GM12878 (cell line): ENCODE results near the gene ZNF18. TPM values are rescaled to one million over a fixed set of nuclear protein-coding genes. Genes with fewer than 3 reads are reported as not detected.

Experiments
- ATAC-seq: fragments of 200-7000 bp; cut with Tn5 transposase; 3 replicates; pipeline ENCODE4 v1.9.1; 2020; ENCODE audit warnings: mild to moderate bottlenecking, moderate library complexity
- BruUV-seq: library from RNA; stranded (reverse); fragments of 400-500 nt; replicated peaks from 2 replicates; lab custom pipeline; 2021; lab: Mats Ljungman, UMichigan
- CTCF ChIA-PET: fragments of 300-600 bp; sonication (Branson Sonifier 250); formaldehyde crosslinking; extraction: SDS; loops from one replicate; lab custom pipeline; 2021; ENCODE audit warnings: inconsistent platforms; lab: Yijun Ruan, JAX
- POLR2A ChIA-PET: fragments of 350-600 bp; formaldehyde crosslinking; extraction: SDS; loops from one replicate; lab custom pipeline; 2021; ENCODE audit warnings: inconsistent platforms; lab: Charles Lee
- RAD21 ChIA-PET: fragments of 300-600 bp; sonication (Branson Sonifier 250); formaldehyde crosslinking; loops from one replicate; lab custom pipeline; 2023; ENCODE audit warnings: antibody characterized with exemption; ENCODE audit not compliant: unreplicated experiment; lab: Charles Lee
- SMC1A ChIA-PET: fragments of 300-600 bp; sonication (Branson Sonifier 250); formaldehyde crosslinking; loops from one replicate; lab custom pipeline; 2023; ENCODE audit not compliant: unreplicated experiment, uncharacterized antibody; lab: Charles Lee
- DNase-seq: peaks from one replicate; pipeline ENCODE4 v3.0.0-alpha.2; 2011; ENCODE audit warnings: low read depth, low spot score
- FAIRE-seq: peaks from 3 replicates; lab custom pipeline; 2011; peaks lifted over from hg19 to GRCh38; lab: Jason Lieb, UNC
- H2AFZ ChIP-seq: 2 replicates; pipeline ENCODE4 v1.6.0; 2011; ENCODE audit warnings: low read depth, low read length, control low read depth; ENCODE audit not compliant: control insufficient read depth
- H3K27ac ChIP-seq: 2 replicates; pipeline ENCODE4 v1.5.1; 2011; ENCODE audit warnings: control low read depth; ENCODE audit not compliant: control insufficient read depth, insufficient read depth
- H3K27me3 ChIP-seq, 2 experiments: replicated peaks in 1 of 2; 2 replicates each; pipeline versions ENCODE4 v1.6.0 to v1.6.1; 2011; ENCODE audit warnings: low read length in 1 of 2; ENCODE audit not compliant: control insufficient read depth in 2 of 2, insufficient read depth in 2 of 2
- H3K36me3 ChIP-seq, 2 experiments: 2 replicates each; pipeline ENCODE4 v1.5.1; 2011; ENCODE audit warnings: low read length in 1 of 2; ENCODE audit not compliant: control insufficient read depth in 2 of 2, insufficient read depth in 2 of 2
- H3K4me1 ChIP-seq: 2 replicates; pipeline ENCODE4 v1.6.1; 2011; ENCODE audit warnings: mild to moderate bottlenecking, low read length, moderate library complexity, mixed read lengths; ENCODE audit not compliant: control insufficient read depth, insufficient read depth
- H3K4me2 ChIP-seq: 2 replicates; pipeline ENCODE4 v1.6.0; 2011; ENCODE audit warnings: control low read depth; ENCODE audit not compliant: control insufficient read depth, insufficient read depth
- H3K4me3 ChIP-seq: fragments of 200-600 bp; sonication (generic); 2 replicates; pipeline ENCODE4 v1.5.1; 2016
- H3K79me2 ChIP-seq: 2 replicates; pipeline ENCODE4 v1.6.0; 2011; ENCODE audit warnings: low read length; ENCODE audit not compliant: control insufficient read depth, insufficient read depth
- H3K9ac ChIP-seq: 2 replicates; pipeline ENCODE4 v1.8.0; 2011; ENCODE audit warnings: low read length, control low read depth, mixed read lengths; ENCODE audit not compliant: control insufficient read depth, insufficient read depth
- H3K9me3 ChIP-seq: replicated peaks from 3 replicates; pipeline ENCODE4 v1.5.1; 2011; ENCODE audit warnings: mild to moderate bottlenecking, low read length; ENCODE audit not compliant: control insufficient read depth, insufficient read depth
- H4K20me1 ChIP-seq: 2 replicates; pipeline ENCODE4 v1.6.0; 2011; ENCODE audit not compliant: control insufficient read depth, insufficient read depth
- ASH2L ChIP-seq: fragments of 300-600, 200-600 bp; sonication (generic); IDR thresholded peaks from 2 replicates; pipeline ENCODE4 v1.6.1; 2017; ENCODE audit warnings: low read depth, mild to moderate bottlenecking, borderline replicate concordance
- ATF7 ChIP-seq: fragments of 450-650 bp; IDR thresholded peaks from 2 replicates; pipeline ENCODE4 v1.6.1; 2016; ENCODE audit warnings: low read depth, mild to moderate bottlenecking
- DPF2 ChIP-seq: fragments of 450-650 bp; IDR thresholded peaks from 2 replicates; pipeline ENCODE4 v1.6.1; 2017; ENCODE audit warnings: mild to moderate bottlenecking
- FOS ChIP-seq: IDR thresholded peaks from 3 replicates; pipeline ENCODE4 v1.6.1; 2011; ENCODE audit warnings: borderline replicate concordance; ENCODE audit not compliant: insufficient read length; ENCODE audit errors: extremely low read depth
- HDAC6 ChIP-seq: fragments of 200-600 bp; sonication (generic); IDR thresholded peaks from one replicate; pipeline ENCODE4 v1.8.0; 2017; ENCODE audit warnings: antibody characterized with exemption; ENCODE audit not compliant: unreplicated experiment
- RELA ChIP-seq: fragments of 450-650 bp; IDR thresholded peaks from 2 replicates; pipeline ENCODE4 v1.8.0; 2014; ENCODE audit warnings: borderline replicate concordance; ENCODE audit not compliant: partially characterized antibody
- RFX5 ChIP-seq: IDR thresholded peaks from 2 replicates; pipeline ENCODE4 v1.6.1; 2011; ENCODE audit warnings: low read depth, low read length, improper control_type of control experiment
- SIN3A ChIP-seq: IDR thresholded peaks from 2 replicates; pipeline ENCODE4 v1.6.1; 2012; ENCODE audit warnings: low read depth, low read length, improper control_type of control experiment
- TBL1XR1 ChIP-seq: IDR thresholded peaks from 2 replicates; pipeline ENCODE4 v1.6.1; 2012; ENCODE audit warnings: low read depth, low read length, improper control_type of control experiment
- ZSCAN29 ChIP-seq: fragments of 450-650 bp; IDR thresholded peaks from 2 replicates; pipeline ENCODE4 v1.6.1; 2017; ENCODE audit warnings: mild to moderate bottlenecking, moderate library complexity
- WGBS: methylation state at CpG from one replicate; pipeline ENCODE4 v1.1.6; 2016; ENCODE audit warnings: low lambda C conversion rate; ENCODE audit not compliant: insufficient replicate concordance, insufficient coverage; ENCODE audit errors: missing lambda C conversion rate; 5-methylcytosine and 5-hydroxymethylcytosine counted together
- in situ Hi-C: fragments of 300-500 bp; cut with MboI; formaldehyde crosslinking; loops from 9 replicates; pipeline ENCODE4 v1.14.3; 2018; ENCODE audit warnings: mixed read lengths
- intact Hi-C: fragments of 100-400 bp; cut with micrococcal nuclease; formaldehyde crosslinking; loops from one replicate; pipeline ENCODE4 v1.14.2; 2022; ENCODE audit not compliant: unreplicated experiment
- polyA plus RNA-seq, 11 experiments: library from polyadenylated mRNA; depleted of rRNA in 4 of 11; unstranded in 6 of 11; stranded (reverse) in 5 of 11; fragments of >200 nt; fragmentation: Nextera tagmentation in 4 of 11; fragmentation: Illumina TruSeq in 1 of 11; extraction: Ambion mirVana in 4 of 11; extraction: Trizol in 1 of 11; gene quantifications; 1 replicate in 1 of 11; 2 replicates in 10 of 11; pipeline versions ENCODE4 v1.2.1 to v1.2.3, GENCODE V29; 2011 to 2016; ENCODE audit warnings: inconsistent platforms in 2 of 11, missing spikeins in 2 of 11, low read depth in 1 of 11
- total RNA-seq, 4 experiments: library from RNA; depleted of rRNA in 3 of 4; stranded (reverse); fragments of >200 nt in 3 of 4; fragmentation: Illumina TruSeq in 1 of 4; extraction: Trizol in 1 of 4; gene quantifications; 2 replicates each; pipeline versions ENCODE4 v1.2.1 to v1.2.3, GENCODE V29; 2013 to 2021
- TF ChIP-seq, protein P1 (sequence below): fragments of 450-650 bp; IDR thresholded peaks from 2 replicates; pipeline ENCODE4 v1.6.1; 2017; ENCODE audit warnings: mild to moderate bottlenecking, moderate library complexity
- TF ChIP-seq, protein P2 (sequence below): fragments of 450-650 bp; IDR thresholded peaks from 2 replicates; pipeline ENCODE4 v1.6.1; 2017; ENCODE audit warnings: mild to moderate bottlenecking
- TF ChIP-seq, protein P3 (sequence below): fragments of 450-650 bp; formaldehyde crosslinking; IDR thresholded peaks from 2 replicates; pipeline ENCODE4 v1.5.0; 2022; ENCODE audit warnings: mild to moderate bottlenecking, missing genetic modification characterization

ZNF18 gene
- total and polyA plus RNA-seq, 10 of the 15 experiments (the other 5 are each of a cell fraction or from before 2014, with no cell fraction given), result 4.6 to 10.2 (median 9.1) TPM

DNA sequence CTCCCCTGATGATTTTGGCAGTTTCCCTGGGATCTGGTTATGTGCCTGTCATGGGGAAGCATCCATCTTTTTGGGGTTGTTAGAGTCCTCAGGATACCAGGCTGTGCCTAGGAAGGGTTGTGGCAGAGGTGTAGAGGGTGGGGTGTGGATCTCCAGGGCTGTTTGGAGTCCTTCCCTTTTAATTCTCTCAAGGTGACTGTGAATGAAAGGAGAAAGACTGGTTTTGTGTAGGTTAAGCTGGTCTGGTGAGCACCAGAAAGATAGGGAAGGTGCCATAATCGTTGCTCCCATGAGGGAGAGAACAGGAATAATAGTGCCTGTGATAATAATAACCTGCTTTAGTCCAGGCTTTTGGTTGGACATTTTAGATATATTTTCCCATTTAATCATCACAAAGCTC lies 30.4 kb upstream of the ZNF18 start (continued):
- TF ChIP-seq, protein P1, sequence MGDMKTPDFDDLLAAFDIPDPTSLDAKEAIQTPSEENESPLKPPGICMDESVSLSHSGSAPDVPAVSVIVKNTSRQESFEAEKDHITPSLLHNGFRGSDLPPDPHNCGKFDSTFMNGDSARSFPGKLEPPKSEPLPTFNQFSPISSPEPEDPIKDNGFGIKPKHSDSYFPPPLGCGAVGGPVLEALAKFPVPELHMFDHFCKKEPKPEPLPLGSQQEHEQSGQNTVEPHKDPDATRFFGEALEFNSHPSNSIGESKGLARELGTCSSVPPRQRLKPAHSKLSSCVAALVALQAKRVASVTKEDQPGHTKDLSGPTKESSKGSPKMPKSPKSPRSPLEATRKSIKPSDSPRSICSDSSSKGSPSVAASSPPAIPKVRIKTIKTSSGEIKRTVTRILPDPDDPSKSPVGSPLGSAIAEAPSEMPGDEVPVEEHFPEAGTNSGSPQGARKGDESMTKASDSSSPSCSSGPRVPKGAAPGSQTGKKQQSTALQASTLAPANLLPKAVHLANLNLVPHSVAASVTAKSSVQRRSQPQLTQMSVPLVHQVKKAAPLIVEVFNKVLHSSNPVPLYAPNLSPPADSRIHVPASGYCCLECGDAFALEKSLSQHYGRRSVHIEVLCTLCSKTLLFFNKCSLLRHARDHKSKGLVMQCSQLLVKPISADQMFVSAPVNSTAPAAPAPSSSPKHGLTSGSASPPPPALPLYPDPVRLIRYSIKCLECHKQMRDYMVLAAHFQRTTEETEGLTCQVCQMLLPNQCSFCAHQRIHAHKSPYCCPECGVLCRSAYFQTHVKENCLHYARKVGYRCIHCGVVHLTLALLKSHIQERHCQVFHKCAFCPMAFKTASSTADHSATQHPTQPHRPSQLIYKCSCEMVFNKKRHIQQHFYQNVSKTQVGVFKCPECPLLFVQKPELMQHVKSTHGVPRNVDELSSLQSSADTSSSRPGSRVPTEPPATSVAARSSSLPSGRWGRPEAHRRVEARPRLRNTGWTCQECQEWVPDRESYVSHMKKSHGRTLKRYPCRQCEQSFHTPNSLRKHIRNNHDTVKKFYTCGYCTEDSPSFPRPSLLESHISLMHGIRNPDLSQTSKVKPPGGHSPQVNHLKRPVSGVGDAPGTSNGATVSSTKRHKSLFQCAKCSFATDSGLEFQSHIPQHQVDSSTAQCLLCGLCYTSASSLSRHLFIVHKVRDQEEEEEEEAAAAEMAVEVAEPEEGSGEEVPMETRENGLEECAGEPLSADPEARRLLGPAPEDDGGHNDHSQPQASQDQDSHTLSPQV, result no peak
- TF ChIP-seq DPF2, result no peak
- TF ChIP-seq HDAC6, result no peak

DNA sequence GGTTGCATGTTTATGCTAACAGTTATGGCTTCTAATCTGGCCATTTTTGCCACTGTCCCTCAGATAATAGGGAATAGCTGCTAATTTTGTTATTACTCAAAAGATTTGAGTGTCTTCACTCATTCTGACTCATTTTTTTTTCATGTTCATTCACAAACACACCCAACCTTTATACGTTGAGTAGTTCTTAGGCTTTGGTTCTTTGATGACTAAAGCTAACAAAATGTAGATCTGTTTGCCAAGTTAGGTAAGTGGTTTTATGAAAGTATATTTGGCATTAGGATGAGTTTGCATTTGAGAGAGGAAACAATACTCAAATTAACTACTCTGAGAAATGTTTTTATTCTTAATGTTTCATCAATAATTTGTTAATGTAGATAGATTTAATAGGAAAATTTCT lies 27.1 kb upstream of the ZNF18 start:
- peaks cover 4% of the 10 kb centered on the region; the same call in 1 of the 2 replicates for H3K4me1 ChIP-seq
- H3K27ac ChIP-seq, result no peak overlapping the region
- FAIRE-seq (no peak), ATAC-seq (no peak), DNase-seq (no peak)
- no peaks in the 10 kb centered on the region for H3K27me3 ChIP-seq
- 55% methylated on average over 1 of the region's 1 CpG for WGBS
- ChIA-PET RAD21 (interaction anchor here (3.6 kb wide), 1 partner anchor 27 kb away, joined by 16 read pairs; the partner anchor contains the start of gene ZNF18), POLR2A (interaction anchor here (2.4 kb wide), 1 partner anchor 27 kb away, joined by 12 read pairs; the partner anchor contains the start of gene ZNF18), CTCF (interaction anchor here (0.6 to 1.1 kb wide), 2 partner anchors 10 to 14 kb away, joined by 3 read pairs; no protein-coding TSS in a partner anchor), SMC1A (interaction anchor here (1.9 to 3.2 kb wide), 2 partner anchors 14 to 28 kb away, joined by 5 to 14 read pairs; partner anchors contain the start of gene ZNF18)
- H3K4me2 ChIP-seq, result no peak overlapping the region
- H3K4me3 ChIP-seq, result no peak overlapping the region
- no peaks in the 10 kb centered on the region; the same call in 1 of the 2 replicates for H4K20me1 ChIP-seq
- H3K9ac ChIP-seq, result no peak overlapping the region
- H3K9me3 ChIP-seq, result no peaks in the 10 kb centered on the region
- peaks cover 56% of the 10 kb centered on the region for H3K79me2 ChIP-seq
- BruUV-seq, result no TSS peak
- in situ Hi-C loops, result no loop called here
- H2AFZ ChIP-seq, result no peak overlapping the region
- no peaks in the 10 kb centered on the region for H3K36me3 ChIP-seq
- intact Hi-C loops, result loop anchor here (5.0 kb wide), 1 partner anchor 993 kb away; the partner anchor contains the start of gene ELAC2
- TF ChIP-seq, protein P2, sequence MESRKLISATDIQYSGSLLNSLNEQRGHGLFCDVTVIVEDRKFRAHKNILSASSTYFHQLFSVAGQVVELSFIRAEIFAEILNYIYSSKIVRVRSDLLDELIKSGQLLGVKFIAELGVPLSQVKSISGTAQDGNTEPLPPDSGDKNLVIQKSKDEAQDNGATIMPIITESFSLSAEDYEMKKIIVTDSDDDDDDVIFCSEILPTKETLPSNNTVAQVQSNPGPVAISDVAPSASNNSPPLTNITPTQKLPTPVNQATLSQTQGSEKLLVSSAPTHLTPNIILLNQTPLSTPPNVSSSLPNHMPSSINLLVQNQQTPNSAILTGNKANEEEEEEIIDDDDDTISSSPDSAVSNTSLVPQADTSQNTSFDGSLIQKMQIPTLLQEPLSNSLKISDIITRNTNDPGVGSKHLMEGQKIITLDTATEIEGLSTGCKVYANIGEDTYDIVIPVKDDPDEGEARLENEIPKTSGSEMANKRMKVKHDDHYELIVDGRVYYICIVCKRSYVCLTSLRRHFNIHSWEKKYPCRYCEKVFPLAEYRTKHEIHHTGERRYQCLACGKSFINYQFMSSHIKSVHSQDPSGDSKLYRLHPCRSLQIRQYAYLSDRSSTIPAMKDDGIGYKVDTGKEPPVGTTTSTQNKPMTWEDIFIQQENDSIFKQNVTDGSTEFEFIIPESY, result no peak
- TF ChIP-seq ATF7, result no peak
- no peak for TF ChIP-seq RELA
- TF ChIP-seq, protein P3, sequence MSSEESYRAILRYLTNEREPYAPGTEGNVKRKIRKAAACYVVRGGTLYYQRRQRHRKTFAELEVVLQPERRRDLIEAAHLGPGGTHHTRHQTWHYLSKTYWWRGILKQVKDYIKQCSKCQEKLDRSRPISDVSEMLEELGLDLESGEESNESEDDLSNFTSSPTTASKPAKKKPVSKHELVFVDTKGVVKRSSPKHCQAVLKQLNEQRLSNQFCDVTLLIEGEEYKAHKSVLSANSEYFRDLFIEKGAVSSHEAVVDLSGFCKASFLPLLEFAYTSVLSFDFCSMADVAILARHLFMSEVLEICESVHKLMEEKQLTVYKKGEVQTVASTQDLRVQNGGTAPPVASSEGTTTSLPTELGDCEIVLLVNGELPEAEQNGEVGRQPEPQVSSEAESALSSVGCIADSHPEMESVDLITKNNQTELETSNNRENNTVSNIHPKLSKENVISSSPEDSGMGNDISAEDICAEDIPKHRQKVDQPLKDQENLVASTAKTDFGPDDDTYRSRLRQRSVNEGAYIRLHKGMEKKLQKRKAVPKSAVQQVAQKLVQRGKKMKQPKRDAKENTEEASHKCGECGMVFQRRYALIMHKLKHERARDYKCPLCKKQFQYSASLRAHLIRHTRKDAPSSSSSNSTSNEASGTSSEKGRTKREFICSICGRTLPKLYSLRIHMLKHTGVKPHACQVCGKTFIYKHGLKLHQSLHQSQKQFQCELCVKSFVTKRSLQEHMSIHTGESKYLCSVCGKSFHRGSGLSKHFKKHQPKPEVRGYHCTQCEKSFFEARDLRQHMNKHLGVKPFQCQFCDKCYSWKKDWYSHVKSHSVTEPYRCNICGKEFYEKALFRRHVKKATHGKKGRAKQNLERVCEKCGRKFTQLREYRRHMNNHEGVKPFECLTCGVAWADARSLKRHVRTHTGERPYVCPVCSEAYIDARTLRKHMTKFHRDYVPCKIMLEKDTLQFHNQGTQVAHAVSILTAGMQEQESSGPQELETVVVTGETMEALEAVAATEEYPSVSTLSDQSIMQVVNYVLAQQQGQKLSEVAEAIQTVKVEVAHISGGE (CRISPR knock-in tag), result no peak
- TF ChIP-seq ASH2L, result no peak
- no peak for TF ChIP-seq SIN3A
- TF ChIP-seq RFX5, result no peak
- no peak for TF ChIP-seq FOS
- no peak for TF ChIP-seq TBL1XR1
- no peak for TF ChIP-seq ZSCAN29
